ENCODE results near the gene TULP4. TPM values are rescaled to one million over a fixed set of nuclear protein-coding genes. Genes with fewer than 3 reads are reported as not detected.
"Not testable (repeated sequence)": the region's sequence is repeated elsewhere in the genome, so short reads cannot be mapped to it uniquely, and the experiment has no call there.

The TULP4 gene
- total RNA-seq, 1 donor from 2014 or later: 29.9 TPM

DNA sequence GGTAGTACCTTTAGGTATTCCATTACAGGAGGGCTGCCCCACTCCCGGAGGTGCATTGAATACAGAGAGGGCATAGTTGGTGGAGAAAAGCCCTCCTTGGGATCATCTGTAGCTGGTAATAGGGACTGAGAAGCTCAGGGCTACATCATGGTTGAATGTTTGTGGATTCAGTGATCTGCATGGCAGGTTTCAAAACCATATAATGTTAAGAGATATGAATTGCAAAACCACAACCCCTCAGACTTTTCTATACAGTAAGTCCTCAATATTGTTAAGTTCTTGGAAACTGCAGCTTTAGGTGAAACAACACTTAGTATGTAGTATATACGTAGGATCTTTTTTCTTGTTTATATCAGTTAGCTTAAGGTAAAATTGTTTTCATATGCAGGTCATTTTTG, 11.3 kb downstream of the TULP4 start:
- intact Hi-C loops (cut with micrococcal nuclease): no loop called here

GRCh38 chr6:158324136-158324535, 11.9 kb downstream of the TULP4 start:
- intact Hi-C loops (cut with micrococcal nuclease): no loop called here

- intact Hi-C loops (cut with micrococcal nuclease): no loop called here
Measured at GRCh38 chr6:158327211-158327610, 14.9 kb downstream of the TULP4 start.

- intact Hi-C loops (cut with micrococcal nuclease): no loop called here
Measured at GRCh38 chr6:158328952-158329351, 16.7 kb downstream of the TULP4 start.

DNA sequence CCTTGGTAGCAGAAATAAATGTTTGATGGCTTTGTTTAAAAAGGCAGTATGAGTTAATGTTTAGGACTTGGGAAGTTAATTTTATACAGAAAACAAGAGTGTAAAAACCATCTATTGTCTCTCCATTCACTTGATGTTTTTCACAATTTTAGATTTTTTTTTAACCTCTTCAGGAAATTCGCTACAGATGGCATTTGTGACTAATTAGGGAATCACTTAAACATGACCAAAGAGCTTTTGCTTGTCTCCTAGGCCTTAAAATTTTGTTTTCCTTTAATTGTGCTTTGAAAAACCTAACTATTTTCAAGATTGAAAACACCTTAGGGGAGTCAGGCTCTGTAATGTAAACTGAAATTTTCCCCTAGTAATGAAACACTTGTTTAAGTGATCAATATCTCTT, 17.3 kb downstream of the TULP4 start:
- intact Hi-C loops (cut with micrococcal nuclease): no loop called here

DNA sequence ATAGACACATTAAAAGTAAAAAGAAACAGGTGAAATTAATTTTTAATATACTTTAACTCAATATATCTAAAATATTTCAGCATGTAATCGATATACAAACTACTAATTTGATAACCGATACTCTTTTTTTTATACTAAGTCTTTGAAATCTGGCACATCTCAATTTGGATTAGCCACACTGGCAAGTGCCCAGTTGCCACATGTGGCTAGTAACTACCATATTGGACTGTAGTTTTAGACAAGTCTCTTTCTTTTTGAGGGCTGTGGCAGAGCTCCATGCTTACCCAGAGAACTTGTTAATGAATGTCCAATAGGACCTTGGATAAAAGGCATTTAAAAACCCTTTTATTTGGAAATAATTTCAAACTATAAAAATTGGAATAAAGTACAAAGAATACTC, 17.8 kb downstream of the TULP4 start:
- intact Hi-C loops (cut with micrococcal nuclease): no loop called here

- intact Hi-C loops (cut with micrococcal nuclease): no loop called here
Measured at GRCh38 chr6:158332237-158332636, 20.0 kb downstream of the TULP4 start.

DNA sequence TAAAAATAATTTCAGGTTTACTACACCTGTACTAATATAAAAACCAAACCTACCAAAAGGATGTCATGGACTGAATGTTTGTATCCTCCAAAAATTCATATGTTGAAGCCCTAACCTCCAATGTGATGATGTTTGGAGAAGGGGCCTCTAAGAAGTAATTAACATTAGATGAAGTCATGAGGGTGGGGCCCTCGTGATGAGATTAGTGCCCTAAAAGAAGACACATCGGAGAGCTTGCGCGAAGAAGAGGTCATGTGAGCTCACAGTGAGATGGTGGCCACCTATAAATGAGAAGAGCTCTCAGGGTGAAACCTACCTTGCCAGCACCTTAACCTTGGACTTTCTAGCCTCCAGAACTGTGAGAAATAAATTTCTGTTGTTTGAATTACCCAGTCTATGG, 20.8 kb downstream of the TULP4 start:
- intact Hi-C loops (cut with micrococcal nuclease): no loop called here

GRCh38 chr6:158334534-158334933, 22.3 kb downstream of the TULP4 start:
- intact Hi-C loops (cut with micrococcal nuclease): no loop called here

GRCh38 chr6:158337332-158337731, 25.1 kb downstream of the TULP4 start:
- intact Hi-C loops (cut with micrococcal nuclease): no loop called here

DNA sequence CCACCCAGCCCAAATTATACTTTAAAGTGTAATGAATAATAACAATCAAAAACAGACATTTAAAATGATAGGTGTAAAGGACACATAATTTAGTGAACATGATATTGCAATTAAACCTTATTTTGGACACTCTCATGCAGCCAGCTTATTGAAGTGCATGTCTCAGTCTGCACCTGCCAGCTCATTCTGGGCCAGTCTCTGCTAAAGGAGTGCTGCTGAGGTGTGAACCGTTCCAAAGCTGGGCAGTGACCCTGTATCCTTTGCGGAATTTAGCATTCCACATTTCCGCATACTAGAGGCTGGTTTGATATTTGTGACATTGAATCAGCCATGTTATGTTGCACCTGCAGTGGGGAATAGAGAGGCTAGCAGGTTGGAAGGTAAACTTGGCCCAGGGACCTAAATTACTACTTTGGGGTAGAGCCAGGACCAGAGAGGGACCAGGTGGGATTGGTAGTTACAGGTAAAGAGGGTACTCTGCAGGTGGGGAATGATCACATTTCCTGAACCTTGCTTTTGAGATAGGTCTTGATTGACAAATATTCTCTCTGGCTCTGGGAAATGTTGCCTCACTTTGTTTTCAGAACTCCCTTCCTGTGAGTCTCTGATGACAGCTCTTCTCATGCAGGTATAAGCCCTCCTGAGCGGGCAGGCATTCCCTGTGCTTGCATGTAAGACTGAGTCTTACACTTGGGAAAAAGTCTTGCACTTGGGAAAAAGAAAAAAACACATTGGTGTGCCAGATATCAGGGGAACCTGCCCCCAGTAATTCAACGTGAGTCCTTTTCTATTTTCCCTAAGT, 26.2 kb downstream of the TULP4 start:
- intact Hi-C loops (cut with micrococcal nuclease): no loop called here

GRCh38 chr6:158339197-158339596, 26.9 kb downstream of the TULP4 start:
- intact Hi-C loops (cut with micrococcal nuclease): not testable (repeated sequence)

GRCh38 chr6:158340252-158340651, 28.0 kb downstream of the TULP4 start:
- intact Hi-C loops (cut with micrococcal nuclease): no loop called here

GRCh38 chr6:158344534-158344933, 32.3 kb downstream of the TULP4 start:
- intact Hi-C loops (cut with micrococcal nuclease): no loop called here

DNA sequence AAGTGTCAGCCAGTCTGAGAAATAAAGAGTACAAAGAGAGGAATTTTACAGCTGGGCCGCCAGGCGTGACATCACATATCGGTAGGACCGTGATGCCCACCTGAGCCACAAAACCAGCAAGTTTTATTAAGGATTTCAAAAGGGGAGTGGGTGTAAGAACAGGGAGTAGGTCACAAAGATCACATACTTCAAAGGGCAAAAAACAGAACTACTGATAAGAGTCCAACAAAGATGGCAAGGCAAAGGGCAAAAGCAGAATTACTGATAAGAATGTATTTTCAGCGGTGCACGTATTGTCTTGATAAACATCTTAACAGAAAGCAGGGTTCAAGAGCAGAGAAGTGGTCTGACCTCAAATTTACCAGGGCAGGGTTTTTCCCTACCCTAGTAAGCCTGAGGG, 33.2 kb downstream of the TULP4 start:
- intact Hi-C loops (cut with micrococcal nuclease): not testable (repeated sequence)

GRCh38 chr6:158347335-158347734, 35.1 kb downstream of the TULP4 start:
- intact Hi-C loops (cut with micrococcal nuclease): no loop called here

- intact Hi-C loops (cut with micrococcal nuclease): not testable (repeated sequence)
Measured at GRCh38 chr6:158348737-158349504, 36.7 kb downstream of the TULP4 start.

DNA sequence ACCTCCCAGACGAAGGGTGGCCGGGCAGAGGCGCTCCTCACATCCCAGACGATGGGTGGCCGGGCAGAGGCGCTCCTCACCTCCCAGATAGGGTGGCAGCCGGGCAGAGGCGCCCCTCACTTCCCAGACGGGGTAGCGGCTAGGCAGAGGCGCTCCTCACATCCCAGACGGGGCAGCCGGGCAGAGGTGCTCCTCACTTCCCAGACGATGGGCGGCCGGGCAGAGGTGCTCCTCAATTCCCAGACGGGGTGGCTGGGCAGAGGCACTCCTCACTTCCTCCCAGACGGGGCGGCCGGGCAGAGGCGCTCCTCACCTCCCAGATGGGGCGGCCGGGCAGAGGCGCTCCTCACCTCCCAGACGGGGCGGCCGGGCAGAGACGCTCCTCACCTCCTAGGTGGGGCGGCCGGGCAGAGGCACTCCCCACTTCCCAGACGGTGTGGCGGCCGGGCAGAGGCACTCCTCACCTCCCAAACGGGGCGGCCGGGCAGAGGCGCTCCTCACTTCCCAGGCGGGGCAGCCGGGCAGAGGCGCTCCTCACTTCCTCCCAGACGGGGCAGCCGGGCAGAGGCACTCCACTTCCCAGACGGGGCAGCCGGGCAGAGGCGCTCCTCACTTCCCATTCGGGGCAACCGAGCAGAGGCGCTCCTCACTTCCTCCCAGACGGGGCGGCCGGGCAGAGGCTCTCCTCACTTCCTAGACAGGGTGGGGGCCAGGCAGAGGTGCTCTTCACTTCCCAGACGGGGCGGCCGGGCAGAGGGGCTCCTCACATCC, 37.4 kb downstream of the TULP4 start:
- intact Hi-C loops (cut with micrococcal nuclease): loop anchor here (10.0 kb wide), 1 partner anchor 55 kb away; no protein-coding TSS in a partner anchor

- intact Hi-C loops (cut with micrococcal nuclease): loop anchor here (10.0 kb wide), 1 partner anchor 56 kb away; no protein-coding TSS in a partner anchor
Measured at GRCh38 chr6:158350731-158351130, 38.5 kb downstream of the TULP4 start.

DNA sequence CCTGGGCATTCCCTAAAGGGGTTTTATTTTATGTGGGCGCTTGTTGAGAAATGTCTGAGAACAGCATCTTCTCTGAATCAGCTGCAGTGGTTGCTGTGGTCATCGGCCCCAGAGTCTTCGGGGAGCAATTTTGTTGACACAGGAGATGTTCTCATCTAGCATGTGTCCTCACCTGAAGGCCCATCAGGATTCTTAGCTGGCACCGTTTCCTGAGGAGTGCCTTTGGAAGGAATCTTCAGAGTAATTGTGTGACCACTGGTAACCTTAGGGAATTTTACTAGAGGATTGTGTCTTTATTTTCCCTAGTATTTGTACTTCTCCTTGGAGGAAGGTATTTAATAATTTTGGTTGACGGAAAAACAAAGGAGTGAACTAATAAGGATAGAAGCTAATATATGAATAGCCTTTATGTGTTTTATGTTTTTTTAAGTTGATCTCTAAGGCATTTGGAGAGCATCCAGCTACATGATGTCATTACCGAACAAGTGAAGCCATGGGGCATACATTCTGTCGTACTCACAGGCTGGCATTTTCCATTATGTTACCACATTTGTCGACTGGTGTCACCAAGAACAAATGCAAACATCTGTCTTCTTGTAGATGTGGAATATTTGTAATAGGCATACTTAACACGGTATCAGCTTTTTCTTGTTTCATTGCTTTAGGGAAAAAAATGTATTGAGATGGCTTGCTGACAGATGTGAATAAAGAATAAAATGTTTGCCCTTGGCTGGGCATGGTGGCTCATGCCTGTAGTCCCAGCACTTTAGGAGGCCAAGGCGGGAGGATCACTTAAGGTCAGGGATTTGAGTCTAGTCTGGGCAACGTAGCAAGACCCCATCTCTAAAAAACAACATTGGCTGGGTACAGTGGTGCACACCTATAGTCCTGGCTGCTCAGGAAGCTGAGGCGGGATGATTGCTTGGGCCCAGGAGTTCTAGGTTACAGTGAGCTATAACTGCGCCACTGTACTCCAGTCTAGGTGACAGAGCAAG, 41.9 kb downstream of the TULP4 start:
- intact Hi-C loops (cut with micrococcal nuclease): loop anchor here (10.0 kb wide), 1 partner anchor 59 kb away; no protein-coding TSS in a partner anchor
